Cardiac muscle cell (in vitro differentiated cells and primary cell): Measurements from ENCODE around the gene ARL5A. TPM values are rescaled to one million over a fixed set of nuclear protein-coding genes. Genes with fewer than 3 reads are reported as not detected.
A peak's percentile ranks its signal among the peaks of the same experiment; 100 is the strongest.

ENCODE experiments used
- DNase-seq, 2 donors: peaks; one replicate each; pipeline versions ENCODE4 v3.0.0 to v3.0.0-alpha.2; 2010 to 2017; ENCODE audit warnings: low read depth in 1 of 2, low spot score in 1 of 2
- H3K27ac ChIP-seq: fragments of 200-600 bp; sonication (generic); 2 replicates; pipeline ENCODE4 v1.5.1; 2016
- H3K27me3 ChIP-seq: fragments of 200-600 bp; sonication (generic); 2 replicates; pipeline ENCODE4 v1.6.0; 2016; ENCODE audit warnings: control low read depth
- H3K36me3 ChIP-seq: fragments of 200-600 bp; sonication (generic); 2 replicates; pipeline ENCODE4 v1.5.1; 2016; ENCODE audit warnings: control low read depth
- H3K4me1 ChIP-seq: fragments of 200-600 bp; sonication (generic); 2 replicates; pipeline ENCODE4 v1.8.1; 2017; ENCODE audit warnings: low read depth, mild to moderate bottlenecking, mixed run types
- H3K4me3 ChIP-seq: fragments of 200-600 bp; sonication (generic); 2 replicates; pipeline ENCODE4 v1.5.1; 2016; ENCODE audit warnings: mild to moderate bottlenecking
- H3K9me3 ChIP-seq: fragments of 200-600 bp; sonication (generic); 2 replicates; pipeline ENCODE4 v1.5.1; 2017; ENCODE audit warnings: low read depth, mild to moderate bottlenecking, control low read depth
- polyA plus RNA-seq: library from polyadenylated mRNA; unstranded; fragments of >200 nt; fragmentation: Nextera tagmentation; extraction: Ambion mirVana; gene quantifications from 2 replicates; pipeline ENCODE4 v1.2.1, GENCODE V29; 2016
- total RNA-seq: library from RNA; depleted of rRNA; stranded (reverse); fragments of >200 nt; gene quantifications from 2 replicates; pipeline ENCODE4 v1.2.3, GENCODE V29; 2016
- TF ChIP-seq, protein P1 (sequence below): IDR thresholded peaks from 2 replicates; pipeline ENCODE4 v1.5.1; 2012; ENCODE audit warnings: low read depth, mild to moderate bottlenecking, low read length

ARL5A gene
- total and polyA plus RNA-seq, 2 experiments from 2014 or later = 26.7 to 48.0 TPM

DNA sequence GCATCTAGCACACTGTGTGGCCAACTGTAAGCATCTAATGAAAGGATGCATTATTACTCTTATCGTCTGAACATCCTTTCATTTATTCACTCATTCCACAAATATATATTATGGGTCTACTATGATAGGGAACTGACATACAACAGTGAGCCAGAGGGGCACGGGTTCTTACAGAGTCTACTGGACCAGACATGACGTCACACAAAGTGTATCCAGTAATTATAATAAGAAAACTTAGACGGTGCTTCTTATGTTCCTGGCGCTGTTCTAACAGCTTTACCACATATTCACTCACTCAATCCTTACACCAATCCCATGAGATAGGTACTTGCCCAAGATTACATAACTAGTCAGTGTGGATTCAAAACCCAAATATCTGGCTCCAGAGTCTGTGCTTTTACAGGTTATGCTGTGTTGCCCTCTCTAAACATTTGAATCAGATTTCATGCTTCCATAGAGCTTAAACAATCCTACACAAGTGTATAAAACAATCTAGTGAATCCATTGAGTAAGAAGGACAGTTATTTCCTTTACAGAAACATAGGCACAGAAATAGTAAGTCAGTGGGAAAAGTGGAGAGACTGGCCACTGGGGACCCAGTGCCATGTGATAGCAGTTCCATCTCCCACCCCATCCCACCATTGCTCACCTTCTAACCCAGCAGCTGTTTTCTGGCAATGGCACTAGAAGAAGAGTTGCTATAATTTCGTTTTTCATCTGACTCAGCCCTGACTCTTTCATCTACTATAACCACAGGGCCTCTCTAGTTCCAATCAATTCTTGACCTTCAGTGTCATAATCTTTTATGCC, 24.2 kb upstream of the ARL5A start:
- no peak for DNase-seq
- TF ChIP-seq, protein P1, sequence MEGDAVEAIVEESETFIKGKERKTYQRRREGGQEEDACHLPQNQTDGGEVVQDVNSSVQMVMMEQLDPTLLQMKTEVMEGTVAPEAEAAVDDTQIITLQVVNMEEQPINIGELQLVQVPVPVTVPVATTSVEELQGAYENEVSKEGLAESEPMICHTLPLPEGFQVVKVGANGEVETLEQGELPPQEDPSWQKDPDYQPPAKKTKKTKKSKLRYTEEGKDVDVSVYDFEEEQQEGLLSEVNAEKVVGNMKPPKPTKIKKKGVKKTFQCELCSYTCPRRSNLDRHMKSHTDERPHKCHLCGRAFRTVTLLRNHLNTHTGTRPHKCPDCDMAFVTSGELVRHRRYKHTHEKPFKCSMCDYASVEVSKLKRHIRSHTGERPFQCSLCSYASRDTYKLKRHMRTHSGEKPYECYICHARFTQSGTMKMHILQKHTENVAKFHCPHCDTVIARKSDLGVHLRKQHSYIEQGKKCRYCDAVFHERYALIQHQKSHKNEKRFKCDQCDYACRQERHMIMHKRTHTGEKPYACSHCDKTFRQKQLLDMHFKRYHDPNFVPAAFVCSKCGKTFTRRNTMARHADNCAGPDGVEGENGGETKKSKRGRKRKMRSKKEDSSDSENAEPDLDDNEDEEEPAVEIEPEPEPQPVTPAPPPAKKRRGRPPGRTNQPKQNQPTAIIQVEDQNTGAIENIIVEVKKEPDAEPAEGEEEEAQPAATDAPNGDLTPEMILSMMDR = no peak
- Histone ChIP-seq H3K27me3 (no peaks in the 10 kb centered on the region), H3K36me3 (no peaks in the 10 kb centered on the region), H3K9me3 (no peaks in the 10 kb centered on the region), H3K27ac (no peak overlapping the region), H3K4me1 (peaks cover 10% of the 10 kb centered on the region), H3K4me3 (no peak overlapping the region)

DNA sequence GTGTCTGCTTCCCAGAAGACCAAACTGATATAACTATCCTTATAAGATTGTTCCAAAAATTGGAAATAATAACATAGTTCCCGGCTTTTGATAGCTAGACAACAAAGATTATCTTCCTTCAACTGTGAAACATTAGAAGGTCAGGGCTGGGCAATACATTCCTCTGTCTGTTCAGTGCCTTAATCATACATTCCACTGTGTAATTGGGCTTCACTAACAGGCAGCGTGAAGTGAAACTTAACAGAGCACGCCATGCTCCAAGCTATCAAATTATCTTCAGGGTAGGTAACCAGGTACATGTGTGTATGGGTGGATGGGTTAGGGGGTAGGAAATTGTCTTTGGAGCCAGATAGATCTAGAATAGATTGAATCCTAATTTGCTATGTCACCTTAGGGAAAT, 23.5 kb upstream of the ARL5A start:
- H3K27ac ChIP-seq = no peak overlapping the region
- peak in 1 of 2 donors; percentile 67 for DNase-seq
- H3K4me3 ChIP-seq = no peak overlapping the region
- TF ChIP-seq, protein P1 = no peak
- no peaks in the 10 kb centered on the region for H3K36me3 ChIP-seq
- no peaks in the 10 kb centered on the region for H3K27me3 ChIP-seq
- peaks cover 10% of the 10 kb centered on the region for H3K4me1 ChIP-seq
- H3K9me3 ChIP-seq = no peaks in the 10 kb centered on the region

DNA sequence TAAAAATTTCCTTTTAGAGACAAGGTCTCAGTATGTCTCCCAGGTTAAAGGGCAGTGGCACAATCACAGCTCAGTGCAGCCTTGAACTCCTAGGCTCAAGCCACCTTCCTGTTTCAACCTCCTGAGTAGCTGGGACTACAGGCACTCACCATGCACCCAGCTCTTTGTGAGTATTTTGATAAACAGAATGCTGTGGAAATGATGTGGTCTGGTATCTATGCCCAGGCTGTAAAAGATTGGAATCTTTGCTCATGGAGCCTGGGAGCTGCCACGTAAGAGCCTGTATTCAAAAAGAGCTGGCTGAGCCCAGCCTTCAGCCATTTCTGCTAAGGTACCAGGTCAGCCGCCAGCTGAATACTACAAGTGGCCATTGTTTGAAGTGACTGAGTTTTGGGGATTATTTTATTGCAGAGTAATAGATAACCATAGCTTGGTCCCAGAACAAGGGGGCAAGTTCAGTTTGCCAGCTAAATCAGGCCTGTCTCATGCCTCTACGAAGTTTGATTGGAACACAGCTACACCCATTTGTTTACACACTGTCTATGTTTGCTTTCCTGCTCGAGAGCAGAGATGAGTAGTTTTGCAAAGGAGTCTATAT, 21.3 kb upstream of the ARL5A start:
- no peaks in the 10 kb centered on the region for H3K9me3 ChIP-seq
- no peak for DNase-seq
- TF ChIP-seq, protein P1 = no peak
- no peaks in the 10 kb centered on the region for H3K27me3 ChIP-seq
- H3K36me3 ChIP-seq = no peaks in the 10 kb centered on the region
- no peak overlapping the region for H3K4me3 ChIP-seq
- peaks cover 12% of the 10 kb centered on the region for H3K4me1 ChIP-seq
- H3K27ac ChIP-seq = no peak overlapping the region

DNA sequence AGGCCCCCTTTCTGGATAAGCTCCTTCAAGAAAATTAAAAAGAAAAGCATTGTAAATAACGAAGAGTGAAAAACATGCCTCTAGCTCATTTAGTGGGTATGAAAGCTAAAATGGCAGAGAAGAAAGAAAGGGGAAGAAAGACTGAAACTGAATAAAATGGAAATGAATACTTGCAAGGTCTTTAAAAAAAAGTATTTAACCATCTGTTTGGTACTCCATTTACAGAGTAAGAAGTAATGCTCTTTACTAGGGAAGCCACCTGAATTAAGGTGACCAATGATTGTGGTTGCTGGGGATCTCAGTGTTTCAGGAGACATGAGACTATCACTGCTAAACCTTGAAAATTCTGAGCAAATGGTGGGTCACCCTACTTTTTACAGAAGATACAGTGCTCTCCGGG, 17.7 kb upstream of the ARL5A start:
- Histone ChIP-seq H3K27ac (no peak overlapping the region), H3K4me3 (no peak overlapping the region), H3K9me3 (no peaks in the 10 kb centered on the region), H3K4me1 (peaks cover 8% of the 10 kb centered on the region), H3K36me3 (no peaks in the 10 kb centered on the region), H3K27me3 (no peaks in the 10 kb centered on the region)
- TF ChIP-seq, protein P1 = no peak
- no peak for DNase-seq

DNA sequence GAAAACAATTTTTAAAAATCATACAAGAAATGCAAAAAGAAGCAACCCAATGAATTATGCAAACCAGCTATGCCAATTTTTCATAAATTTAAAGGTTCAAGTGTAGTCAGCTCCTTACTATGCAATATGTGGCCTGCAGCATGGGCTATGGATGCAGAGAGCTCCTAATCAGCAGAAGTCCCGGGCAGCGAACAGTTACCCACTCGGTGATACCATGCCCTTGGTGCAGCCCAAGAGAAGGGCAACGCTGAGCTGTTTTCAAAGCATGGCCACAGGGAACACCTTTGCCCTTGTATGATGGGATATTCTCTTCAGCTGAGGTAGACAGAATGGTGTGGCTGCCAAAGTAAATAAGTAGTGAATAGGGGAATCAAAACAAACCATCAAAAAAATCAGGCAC, 17.3 kb upstream of the ARL5A start:
- DNase-seq = no peak
- no peaks in the 10 kb centered on the region for H3K9me3 ChIP-seq
- peaks cover 8% of the 10 kb centered on the region for H3K4me1 ChIP-seq
- H3K27me3 ChIP-seq = no peaks in the 10 kb centered on the region
- H3K36me3 ChIP-seq = no peaks in the 10 kb centered on the region
- no peak overlapping the region for H3K4me3 ChIP-seq
- TF ChIP-seq, protein P1 = no peak
- no peak overlapping the region for H3K27ac ChIP-seq
